ENCODE results near the gene PLEKHN1. TPM values are rescaled to one million over a fixed set of nuclear protein-coding genes. Genes with fewer than 3 reads are reported as not detected.
"Not testable (repeated sequence)": the region's sequence is repeated elsewhere in the genome, so short reads cannot be mapped to it uniquely, and the experiment has no call there.

The PLEKHN1 gene
- total RNA-seq, 2 experiments from 2014 or later = 1.1 to 1.4 TPM

- peak; percentile 93 for ATAC-seq
- H3K36me3 Mint-ChIP-seq (ENCODE audit: low read depth) = no peaks in the 10 kb centered on the region
- H3K4me3 Mint-ChIP-seq = peak within 1 kb of the TSS; percentile 74
- peaks cover 2% of the 10 kb centered on the region for H3K27me3 Mint-ChIP-seq
- ChIA-PET POLR2A (no interaction called here), CTCF (interaction anchor here (0.6 to 2.2 kb wide), 4 partner anchors 11 to 109 kb away, joined by 3 to 14 read pairs (median 4); partner anchors contain the start of gene PLEKHN1)
- no peaks in the 10 kb centered on the region for H3K9me3 Mint-ChIP-seq (ENCODE audit: low read depth)
- intact Hi-C loops (cut with DNase I, micrococcal nuclease) = loop anchor here in 1 of 2 experiments (1.0 to 2.0 kb wide), 3 partner anchors 13 to 51 kb away; partner anchors contain the start of gene HES4
- H3K4me1 Mint-ChIP-seq = peaks cover 27% of the 10 kb centered on the region
- peak within 1 kb of the TSS; percentile 80 for H3K27ac Mint-ChIP-seq
- peak; percentile 92 for DNase-seq
These were observed 47.0 kb downstream of the PLEKHN1 start, which contains the start of gene ISG15 for GRCh38 chr1:1013105-1013921. Gene ISG15 (plus strand): TSS chr1:1013497. CDS start chr1:1013574, 77 bp downstream.

- peak overlapping the region; percentile 74 for H3K4me3 Mint-ChIP-seq
- no peaks in the 10 kb centered on the region for H3K36me3 Mint-ChIP-seq (ENCODE audit: low read depth)
- no peaks in the 10 kb centered on the region for H3K9me3 Mint-ChIP-seq (ENCODE audit: low read depth)
- peaks cover 1% of the 10 kb centered on the region for H3K27me3 Mint-ChIP-seq
- ATAC-seq = no peak
- ChIA-PET POLR2A (no interaction called here), CTCF (interaction anchor here (0.6 to 2.2 kb wide), 6 partner anchors 12 to 108 kb away, joined by 3 to 14 read pairs (median 4); partner anchors contain the start of gene PLEKHN1)
- intact Hi-C loops (cut with DNase I, micrococcal nuclease) = loop anchor here in 1 of 2 experiments (1.0 to 2.0 kb wide), 3 partner anchors 14 to 50 kb away; partner anchors contain the start of gene HES4
- H3K4me1 Mint-ChIP-seq = peaks cover 28% of the 10 kb centered on the region
- no peak for DNase-seq
- H3K27ac Mint-ChIP-seq = peak overlapping the region; percentile 80
These were observed 47.8 kb downstream of the PLEKHN1 start for GRCh38 chr1:1013922-1014648.

DNA sequence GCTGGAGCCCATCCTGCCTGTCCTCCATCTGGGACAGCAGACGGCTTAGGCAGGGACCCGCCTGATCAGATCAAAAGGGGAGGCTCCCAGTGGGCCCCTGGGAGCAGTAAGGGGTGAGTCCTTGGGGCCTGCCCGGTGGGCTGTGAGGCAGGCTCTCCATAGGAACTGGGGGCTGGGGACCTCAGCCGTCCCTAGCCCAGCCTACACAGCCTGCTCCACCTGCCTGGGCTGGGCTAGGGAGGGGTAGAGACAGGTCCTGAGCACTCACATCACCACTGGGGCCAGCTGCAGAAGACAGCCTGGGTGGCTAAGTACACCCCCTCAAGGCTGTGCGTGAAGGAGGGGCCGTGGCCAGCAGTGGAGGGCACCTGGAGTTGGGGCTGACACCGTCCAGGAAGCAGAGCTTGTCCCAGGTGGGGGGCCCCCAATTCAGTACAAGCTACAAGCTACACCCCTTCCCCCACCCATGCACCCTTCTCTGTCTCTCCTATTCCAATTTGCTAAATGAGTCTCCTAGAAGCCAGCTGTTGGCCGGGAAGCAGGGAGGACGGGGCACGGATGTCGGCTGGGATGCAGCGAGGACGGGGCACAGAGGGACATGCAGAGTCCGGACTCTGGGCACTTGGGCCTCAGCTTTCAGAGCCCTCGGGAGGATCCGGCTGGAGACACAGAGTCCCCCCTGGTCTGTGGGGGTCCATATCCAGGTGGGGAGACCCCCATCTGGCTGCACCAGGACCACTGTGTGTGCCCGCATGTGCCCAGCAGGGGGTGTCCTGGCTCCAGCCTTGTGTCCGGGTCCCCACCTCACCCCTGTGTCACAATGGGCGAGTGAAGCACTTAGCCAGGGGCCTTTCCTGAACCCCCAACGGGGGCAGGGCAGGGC, 48.8 kb downstream of the PLEKHN1 start:
- DNase-seq (no peak), ATAC-seq (no peak)
- Mint-ChIP-seq H3K9me3 (ENCODE audit: low read depth) (no peaks in the 10 kb centered on the region), H3K27ac (peak overlapping the region; percentile 80), H3K4me3 (peak overlapping the region; percentile 74), H3K27me3 (no peaks in the 10 kb centered on the region), H3K36me3 (ENCODE audit: low read depth) (no peaks in the 10 kb centered on the region), H3K4me1 (peaks cover 28% of the 10 kb centered on the region)
- intact Hi-C loops (cut with DNase I, micrococcal nuclease) = loop anchor here in 1 of 2 experiments (5.0 kb wide), 1 partner anchor 33 kb away; the partner anchor contains the start of gene PERM1
- CTCF ChIA-PET = interaction anchor here (0.8 to 2.2 kb wide), 6 partner anchors 13 to 49 kb away, joined by 3 to 14 read pairs (median 4); no protein-coding TSS in a partner anchor
- POLR2A ChIA-PET = no interaction called here

DNA sequence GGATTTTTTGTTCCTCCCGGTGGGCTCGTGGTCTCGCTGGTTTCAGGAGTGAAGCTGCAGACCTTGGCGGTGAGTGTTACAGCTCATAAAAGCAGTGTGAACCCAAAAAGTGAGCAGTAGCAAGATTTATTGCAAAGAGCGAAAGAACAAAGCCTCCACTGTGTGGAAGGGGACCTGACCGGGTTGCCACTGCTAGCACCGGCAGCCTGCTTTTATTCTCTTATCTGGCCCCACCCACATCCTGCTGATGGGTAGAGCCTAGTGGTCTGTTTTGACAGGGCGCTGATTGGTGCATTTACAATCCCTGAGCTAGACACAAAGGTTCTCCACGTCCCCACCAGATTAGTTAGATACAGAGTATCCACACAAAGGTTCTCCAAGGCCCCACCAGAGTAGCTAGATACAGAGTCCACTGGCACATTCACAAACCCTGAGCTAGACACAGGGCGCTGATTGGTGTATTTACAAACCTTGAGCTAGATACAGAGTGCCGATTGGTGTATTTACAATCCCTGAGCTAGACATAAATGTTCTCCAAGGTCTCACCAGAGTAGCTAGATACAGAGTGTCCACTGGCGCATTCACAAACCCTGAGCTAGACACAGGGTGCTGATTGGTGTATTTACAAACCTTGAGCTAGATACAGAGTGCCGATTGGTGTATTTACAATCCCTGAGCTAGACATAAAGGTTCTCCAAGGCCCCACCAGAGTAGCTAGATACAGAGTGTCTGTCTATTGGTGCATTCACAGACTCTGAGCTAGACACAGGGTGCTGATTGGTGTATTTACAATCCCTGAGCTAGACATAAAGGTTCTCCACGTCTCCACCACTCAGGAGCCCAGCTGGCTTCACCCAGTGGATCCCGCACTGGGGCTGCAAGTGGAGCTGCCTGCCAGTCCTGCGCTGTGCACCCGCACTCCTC, 51.4 kb downstream of the PLEKHN1 start:
- not testable (repeated sequence) for H3K9me3 Mint-ChIP-seq (ENCODE audit: low read depth); ATAC-seq; H3K4me3 Mint-ChIP-seq; DNase-seq; H3K27ac Mint-ChIP-seq; H3K27me3 Mint-ChIP-seq; H3K36me3 Mint-ChIP-seq (ENCODE audit: low read depth)
- POLR2A ChIA-PET = interaction anchor here (0.8 kb wide), 1 partner anchor 16 kb away, joined by 3 read pairs; no protein-coding TSS in a partner anchor
- CTCF ChIA-PET = interaction anchor here (1.5 to 2.1 kb wide), 2 partner anchors 15 to 77 kb away, joined by 5 to 20 read pairs; no protein-coding TSS in a partner anchor
- peaks cover 32% of the 10 kb centered on the region for H3K4me1 Mint-ChIP-seq
- intact Hi-C loops (cut with DNase I, micrococcal nuclease) = loop anchor here in 1 of 2 experiments (2.0 to 5.0 kb wide), 2 partner anchors 35 to 183 kb away; partner anchors contain the start of gene PERM1

DNA sequence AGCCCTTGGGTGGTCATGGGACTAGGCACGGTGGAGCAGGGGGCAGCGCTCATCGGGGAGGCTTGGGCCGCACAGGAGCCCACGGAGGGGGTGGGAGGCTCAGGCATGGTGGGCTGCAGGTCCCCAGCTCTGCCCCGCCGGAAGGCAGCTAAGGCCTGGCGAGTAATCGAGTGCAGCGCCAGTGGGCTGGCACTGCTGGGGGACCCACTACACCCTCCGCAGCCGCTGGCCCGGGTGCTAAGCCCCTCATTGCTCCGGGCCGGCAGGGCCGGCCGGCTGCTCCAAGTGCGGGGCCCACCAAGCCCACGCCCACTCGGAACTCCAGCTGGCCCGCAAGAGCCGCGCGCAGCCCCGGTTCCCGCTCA, 52.0 kb downstream of the PLEKHN1 start:
- ATAC-seq; DNase-seq; H3K36me3 Mint-ChIP-seq (ENCODE audit: low read depth); H3K27me3 Mint-ChIP-seq; H3K9me3 Mint-ChIP-seq (ENCODE audit: low read depth); POLR2A ChIA-PET; H3K4me3 Mint-ChIP-seq; H3K27ac Mint-ChIP-seq: not testable (repeated sequence)
- peaks cover 26% of the 10 kb centered on the region for H3K4me1 Mint-ChIP-seq
- intact Hi-C loops (cut with DNase I, micrococcal nuclease) = loop anchor here in 1 of 2 experiments (2.0 to 5.0 kb wide), 2 partner anchors 36 to 182 kb away; partner anchors contain the start of gene PERM1
- CTCF ChIA-PET = interaction anchor here (0.6 to 2.1 kb wide), 5 partner anchors 16 to 317 kb away, joined by 3 to 20 read pairs (median 5); no protein-coding TSS in a partner anchor

- ATAC-seq (peak; percentile 75), DNase-seq (peak; percentile 90)
- H3K9me3 Mint-ChIP-seq (ENCODE audit: low read depth) = no peaks in the 10 kb centered on the region
- POLR2A ChIA-PET = no interaction called here
- H3K4me1 Mint-ChIP-seq = peaks cover 15% of the 10 kb centered on the region
- H3K4me3 Mint-ChIP-seq = peak overlapping the region; percentile 59
- H3K27ac Mint-ChIP-seq = no peak overlapping the region
- H3K36me3 Mint-ChIP-seq (ENCODE audit: low read depth) = no peaks in the 10 kb centered on the region
- CTCF ChIA-PET = interaction anchor here (0.6 to 2.1 kb wide), 6 partner anchors 13 to 316 kb away, joined by 3 to 20 read pairs (median 4); no protein-coding TSS in a partner anchor
- H3K27me3 Mint-ChIP-seq = peaks cover 9% of the 10 kb centered on the region
- intact Hi-C loops (cut with DNase I, micrococcal nuclease) = loop anchor here (1.0 to 5.0 kb wide), 11 partner anchors 14 to 289 kb away; partner anchors contain the start of genes B3GALT6 (in 1 of the 2), C1orf159 (in 1 of the 2), HES4 (in 1 of the 2) and PERM1 (in 1 of the 2)
These were observed 53.1 kb downstream of the PLEKHN1 start for GRCh38 chr1:1019122-1019999.

- DNase-seq (no peak), ATAC-seq (peak; percentile 27)
- Mint-ChIP-seq H3K4me3 (peak within 1 kb of the TSS; percentile 59), H3K27me3 (peaks cover 9% of the 10 kb centered on the region), H3K27ac (no peak within 1 kb of the TSS), H3K4me1 (peaks cover 13% of the 10 kb centered on the region), H3K9me3 (ENCODE audit: low read depth) (no peaks in the 10 kb centered on the region), H3K36me3 (ENCODE audit: low read depth) (no peaks in the 10 kb centered on the region)
- CTCF ChIA-PET = interaction anchor here (1.1 to 1.3 kb wide), 2 partner anchors 13 to 27 kb away, joined by 3 to 5 read pairs; no protein-coding TSS in a partner anchor
- POLR2A ChIA-PET = no interaction called here
- intact Hi-C loops (cut with DNase I, micrococcal nuclease) = loop anchor here (1.0 to 10.0 kb wide), 12 partner anchors 13 to 288 kb away; partner anchors contain the start of genes B3GALT6 (in 1 of the 2), C1orf159 (in 1 of the 2), HES4 (in 1 of the 2) and KLHL17 (in 1 of the 2)
These were observed 53.7 kb downstream of the PLEKHN1 start, which contains the start of gene AGRN for GRCh38 chr1:1020000-1020404. Gene AGRN (plus strand): TSS chr1:1020120. CDS start chr1:1020173, 53 bp downstream.

GRCh38 chr1:1020415-1021009, 54.2 kb downstream of the PLEKHN1 start:
- ChIA-PET POLR2A (no interaction called here), CTCF (no interaction called here)
- Mint-ChIP-seq H3K4me3 (peak overlapping the region; percentile 43), H3K4me1 (peaks cover 13% of the 10 kb centered on the region), H3K9me3 (ENCODE audit: low read depth) (no peaks in the 10 kb centered on the region), H3K27me3 (peaks cover 9% of the 10 kb centered on the region), H3K36me3 (ENCODE audit: low read depth) (no peaks in the 10 kb centered on the region), H3K27ac (no peak overlapping the region)
- ATAC-seq (no peak), DNase-seq (peak; percentile 62)
- intact Hi-C loops (cut with DNase I, micrococcal nuclease) = loop anchor here in 1 of 2 experiments (10.0 kb wide), 1 partner anchor 56 kb away; the partner anchor contains the start of genes KLHL17 and PLEKHN1

Measured in activated CD4-positive, alpha-beta T cell treated with anti-CD3 and anti-CD28 coated beads for 36 hours (primary cell).